GM10266 (cell line): ENCODE measurements around the gene REM1.
"Not testable (repeated sequence)": the region's sequence is repeated elsewhere in the genome, so short reads cannot be mapped to it uniquely, and the experiment has no call there.

Experiments
- DNase-seq: peaks from one replicate; pipeline ENCODE4 v3.0.0; 2012; ENCODE audit errors: extremely low spot score
- CTCF ChIP-seq: IDR thresholded peaks from 2 replicates; pipeline ENCODE4 v1.5.1; 2012; ENCODE audit warnings: mild to moderate bottlenecking, low read depth; ENCODE audit not compliant: control insufficient read depth, insufficient read depth; ENCODE audit errors: missing control alignments

REM1 gene

GRCh38 chr20:31474758-31475427 lies at the start of gene REM1, which contains the start of gene DEFB124:
Gene REM1, plus strand, starts transcription at chr20:31475288. Its CDS starts 1,158 bp downstream, at chr20:31476446.
Gene DEFB124, minus strand, starts transcription at chr20:31475127. Its CDS starts 2,114 bp downstream, at chr20:31473013.
- no peak for TF ChIP-seq CTCF
- DNase-seq: no peak

GRCh38 chr20:31425797-31426196 lies 49.3 kb upstream of the REM1 start:
- no peak for DNase-seq
- no peak for TF ChIP-seq CTCF

- not testable (repeated sequence) for DNase-seq
Measured at GRCh38 chr20:31426891-31427551, 48.1 kb upstream of the REM1 start.

GRCh38 chr20:31427576-31427975 lies 47.5 kb upstream of the REM1 start:
- not testable (repeated sequence) for DNase-seq

GRCh38 chr20:31430568-31431115 lies 44.4 kb upstream of the REM1 start:
- DNase-seq: no peak
- no peak for TF ChIP-seq CTCF

- no peak for DNase-seq
- peak; percentile 31 for TF ChIP-seq CTCF
Measured at GRCh38 chr20:31440012-31440659, 35.0 kb upstream of the REM1 start, which contains the start of gene DEFB123. Gene DEFB123, plus strand, starts transcription at chr20:31440632. Its CDS starts 67 bp downstream, at chr20:31440699.

- TF ChIP-seq CTCF: no peak
- no peak for DNase-seq
Measured at GRCh38 chr20:31446084-31446819, 28.8 kb upstream of the REM1 start.
